GM19467 (cell line): ENCODE data around the gene DNASE2B.
"Not testable (repeated sequence)": the region's sequence is repeated elsewhere in the genome, so short reads cannot be mapped to it uniquely, and the experiment has no call there.

ENCODE experiments used
- ATAC-seq: cut with Tn5 transposase; IDR thresholded peaks from one replicate; pipeline ENCODE4 v1.9.1; 2021; ENCODE audit warnings: mild to moderate bottlenecking, moderate library complexity; ENCODE audit not compliant: unreplicated experiment

Gene DNASE2B

DNA sequence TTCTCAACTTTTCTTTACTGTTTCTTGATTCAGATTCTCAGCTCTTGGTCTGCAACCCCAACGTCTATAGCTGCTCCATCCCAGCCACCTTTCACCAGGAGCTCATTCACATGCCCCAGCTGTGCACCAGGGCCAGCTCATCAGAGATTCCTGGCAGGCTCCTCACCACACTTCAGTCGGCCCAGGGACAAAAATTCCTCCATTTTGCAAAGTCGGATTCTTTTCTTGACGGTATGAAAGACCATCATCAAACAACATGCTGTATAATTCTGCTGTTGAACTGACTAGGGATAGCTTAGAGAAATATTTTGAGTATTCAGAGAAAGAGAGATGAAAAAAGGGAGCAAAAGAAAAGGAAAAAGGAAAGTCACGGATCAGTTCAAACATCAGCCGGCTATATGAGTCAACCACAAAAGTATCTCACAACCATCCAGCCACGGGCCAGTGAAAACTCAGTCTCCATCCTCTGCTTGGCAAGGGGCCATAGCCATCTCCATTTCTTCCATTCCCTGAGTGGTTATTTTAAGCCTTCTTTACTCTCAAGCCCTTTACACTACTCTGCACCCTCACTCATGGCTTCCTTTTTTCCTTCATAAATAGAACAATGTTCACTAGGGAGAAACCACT lies 14.1 kb downstream of the DNASE2B start:
- no peak for ATAC-seq

DNA sequence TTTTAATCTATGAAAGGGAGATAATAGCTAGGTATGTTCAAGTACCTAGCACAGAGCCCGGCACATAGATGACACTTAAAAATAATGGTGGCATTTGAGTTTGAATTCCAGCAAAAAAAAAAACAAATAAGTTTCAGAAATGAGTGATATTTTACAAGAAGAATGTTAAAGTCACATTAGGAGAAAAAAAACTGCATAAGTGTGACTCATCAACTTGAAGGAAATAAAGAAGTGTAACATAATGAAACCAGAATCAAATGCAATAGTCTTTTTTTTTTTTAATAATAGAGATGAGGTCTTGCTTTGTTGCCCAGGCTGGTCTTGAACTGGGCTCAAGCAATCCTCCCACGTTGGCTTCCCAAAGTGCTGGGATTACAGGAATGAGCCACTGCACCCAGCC lies 17.1 kb downstream of the DNASE2B start:
- ATAC-seq = no peak

DNA sequence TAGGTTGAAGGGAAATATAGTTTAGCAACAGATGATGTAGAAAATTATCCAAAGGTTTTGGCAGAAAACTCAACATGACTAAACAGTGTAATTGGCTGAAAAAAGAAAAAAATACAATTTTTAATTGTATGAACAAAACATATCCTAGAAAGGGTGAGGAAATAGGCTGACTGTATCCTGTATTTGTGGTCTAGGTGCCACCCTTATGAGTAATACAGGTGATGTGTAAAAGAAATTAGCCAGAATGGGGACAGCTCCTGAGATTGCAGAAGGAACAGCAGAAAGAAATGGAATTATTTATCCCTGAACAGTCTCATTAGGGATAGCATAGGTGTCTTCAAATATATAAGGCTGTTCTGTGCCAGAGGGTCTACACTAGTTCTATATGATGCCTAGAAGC lies 24.6 kb downstream of the DNASE2B start:
- ATAC-seq = no peak

GRCh38 chr1:84424513-84425149 lies 26.3 kb downstream of the DNASE2B start:
- no peak for ATAC-seq

DNA sequence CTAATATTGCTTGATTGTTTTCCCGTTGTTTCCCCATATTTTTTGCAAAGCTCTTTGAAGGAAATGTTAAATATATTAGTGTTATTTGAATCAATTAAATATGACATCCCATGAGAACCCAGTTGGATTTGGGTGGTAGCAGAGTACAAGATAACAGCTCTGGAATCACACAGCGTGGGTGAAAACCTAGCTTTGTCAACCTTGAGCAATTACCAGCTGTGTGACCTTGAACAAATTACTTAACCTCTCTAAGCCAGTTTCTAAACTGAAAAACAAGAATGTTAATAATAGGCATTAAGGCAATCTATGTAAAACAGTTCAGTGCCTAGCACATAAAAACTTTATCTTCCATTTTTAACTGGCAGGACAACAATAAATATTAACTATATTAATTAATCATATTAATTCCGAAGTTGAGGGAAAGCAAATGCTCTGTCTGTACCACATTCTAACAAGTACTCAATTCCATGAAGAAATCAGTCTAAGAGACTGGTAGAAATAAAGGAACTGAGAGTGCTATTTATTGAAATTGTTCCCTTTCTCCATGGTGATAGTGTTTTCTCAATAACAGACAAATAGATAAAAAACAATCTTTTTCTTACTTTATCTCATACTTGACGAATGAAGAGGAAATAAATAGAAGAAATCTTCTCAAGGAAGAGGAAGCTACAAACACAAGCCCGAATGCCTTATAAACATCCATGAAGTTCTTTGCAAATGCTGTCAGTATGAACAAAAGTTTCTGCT lies 27.0 kb downstream of the DNASE2B start:
- ATAC-seq = no peak

GRCh38 chr1:84426376-84426775 lies 28.1 kb downstream of the DNASE2B start:
- ATAC-seq = no peak

DNA sequence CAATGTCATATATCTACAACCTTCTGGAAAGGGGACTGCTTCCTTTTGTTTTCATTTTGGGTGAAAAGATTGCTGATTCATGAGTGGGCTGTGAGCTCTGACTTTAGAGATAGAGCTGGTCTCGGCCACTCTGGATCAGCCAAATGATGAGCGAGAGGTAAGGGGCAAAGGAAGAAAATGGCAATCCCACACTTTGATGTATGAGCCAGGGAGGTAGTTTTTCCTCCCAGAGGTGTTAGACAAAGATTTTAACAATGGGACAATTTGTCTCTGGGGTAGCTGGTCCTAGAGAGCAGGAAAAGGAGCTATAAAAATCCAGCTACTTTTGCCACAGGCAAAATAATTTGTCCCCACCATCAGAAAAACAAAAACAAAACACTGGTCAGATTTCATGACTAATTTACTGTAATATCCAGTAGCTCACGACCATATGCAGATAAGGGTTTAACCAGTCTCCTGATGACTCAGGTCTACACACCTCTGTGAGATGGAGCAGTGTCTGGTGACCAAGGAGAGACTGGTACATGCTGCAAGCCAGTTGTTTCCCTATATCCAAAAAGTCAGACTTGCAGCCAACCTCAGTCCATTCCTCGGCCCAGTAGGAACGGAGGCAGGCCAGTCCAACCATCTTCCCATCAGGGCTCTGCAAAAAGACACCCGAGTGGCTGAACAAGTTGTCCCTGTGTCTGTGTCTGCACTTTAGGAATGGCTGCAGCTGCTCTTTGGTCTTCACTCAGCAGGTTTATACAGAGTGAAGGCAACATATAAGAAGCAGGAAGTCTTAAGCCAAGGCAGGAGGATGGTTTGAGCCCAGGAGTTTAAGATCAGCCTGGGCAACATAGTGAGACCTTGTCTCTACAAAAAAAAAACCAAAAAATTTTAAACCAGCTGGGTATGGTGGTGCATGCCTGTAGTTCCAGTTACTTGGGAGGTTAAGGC lies 29.2 kb downstream of the DNASE2B start:
- ATAC-seq = no peak

DNA sequence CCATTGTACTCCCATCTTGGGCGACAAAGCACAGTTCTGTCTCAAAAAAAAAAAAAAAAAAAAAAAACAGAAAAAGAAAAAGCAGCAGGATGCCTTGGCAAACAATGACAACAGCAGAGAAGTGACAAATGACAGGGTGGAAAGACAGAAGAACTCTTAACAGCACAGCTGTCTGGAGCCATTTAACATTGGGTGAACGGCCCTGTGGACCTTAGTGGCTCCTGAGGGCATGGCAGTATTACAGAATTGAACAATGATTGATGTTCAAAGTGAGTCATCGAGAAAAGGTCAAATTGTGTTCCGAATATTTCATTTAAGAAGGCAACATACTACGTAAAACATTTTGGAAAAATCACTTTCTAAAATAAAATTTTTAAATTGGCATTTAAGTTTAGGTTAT lies 30.0 kb downstream of the DNASE2B start:
- no peak for ATAC-seq

DNA sequence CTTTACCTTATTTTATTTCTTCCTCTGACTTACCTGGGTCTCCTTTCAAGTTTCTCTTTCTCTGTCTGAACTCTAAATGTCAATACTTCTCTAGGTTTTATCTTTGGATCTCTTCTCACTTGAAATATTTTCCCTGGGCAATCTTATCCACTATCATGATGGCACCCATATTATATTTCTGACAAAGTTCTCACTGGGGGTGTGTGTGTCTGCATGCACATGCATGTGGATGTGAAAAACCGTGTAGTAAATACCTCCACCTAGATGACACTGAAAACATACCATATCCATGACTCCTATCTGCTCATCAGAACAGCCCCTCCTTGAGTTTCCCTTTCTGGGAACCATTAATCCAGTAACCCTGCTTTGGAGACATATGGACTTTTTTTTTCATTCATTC lies 30.9 kb downstream of the DNASE2B start:
- ATAC-seq = no peak

DNA sequence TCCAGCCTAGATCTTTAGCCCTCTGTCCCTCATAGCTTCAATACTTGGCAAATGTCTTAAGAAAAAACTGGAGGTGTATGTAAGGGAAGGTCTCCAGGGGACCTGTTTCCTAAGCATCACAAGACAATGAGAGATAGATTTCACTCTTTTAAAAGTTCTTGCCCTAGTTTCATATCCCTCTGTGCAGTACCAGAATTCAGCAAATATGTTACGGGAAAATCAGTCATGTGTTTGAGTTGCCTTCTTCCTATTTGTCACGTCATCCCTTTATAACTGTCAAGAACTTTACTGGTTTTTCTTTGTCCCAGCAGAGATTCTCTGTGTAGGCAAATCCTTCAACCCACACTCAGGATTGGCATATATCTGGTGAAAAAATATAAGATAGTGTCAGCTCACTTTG lies 32.3 kb downstream of the DNASE2B start:
- ATAC-seq = no peak

GRCh38 chr1:84433258-84434080 lies 35.2 kb downstream of the DNASE2B start:
- ATAC-seq = no peak

DNA sequence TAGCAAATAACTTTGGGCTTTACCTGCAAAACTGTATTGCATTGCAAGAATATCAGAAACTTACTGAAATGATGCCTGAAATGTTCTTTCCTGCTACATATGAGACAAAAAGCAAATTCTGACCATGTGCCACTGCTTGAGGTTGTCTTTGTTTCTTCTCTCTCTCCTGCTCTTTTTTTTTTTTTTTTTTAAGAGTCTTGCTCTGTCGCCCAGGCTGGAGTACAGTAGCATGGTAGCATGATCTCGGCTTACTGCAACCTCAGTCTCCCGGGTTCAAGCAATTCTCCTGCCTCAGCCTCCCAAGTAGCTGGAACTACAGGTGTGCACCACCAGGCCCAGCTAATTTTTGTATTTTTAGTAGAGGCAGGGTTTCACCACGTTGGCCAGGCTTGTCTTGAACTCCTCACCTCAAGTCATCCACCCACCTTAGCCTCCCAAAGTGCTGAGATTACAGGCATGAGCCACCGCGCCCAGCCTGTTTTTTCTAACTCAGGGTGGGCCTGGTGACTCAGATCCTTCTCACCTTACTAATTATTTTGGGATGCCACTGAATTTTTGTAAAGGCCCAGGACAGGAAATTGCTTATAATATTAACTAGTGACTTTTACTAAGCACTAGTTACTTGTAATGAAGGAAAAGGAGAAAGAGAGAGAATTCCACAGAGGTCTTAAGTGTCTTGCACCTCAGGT lies 35.9 kb downstream of the DNASE2B start:
- no peak for ATAC-seq

- ATAC-seq = no peak
Measured at GRCh38 chr1:84434801-84435549, 36.7 kb downstream of the DNASE2B start.

- ATAC-seq = no peak
Measured at GRCh38 chr1:84436876-84437655, 38.8 kb downstream of the DNASE2B start.

DNA sequence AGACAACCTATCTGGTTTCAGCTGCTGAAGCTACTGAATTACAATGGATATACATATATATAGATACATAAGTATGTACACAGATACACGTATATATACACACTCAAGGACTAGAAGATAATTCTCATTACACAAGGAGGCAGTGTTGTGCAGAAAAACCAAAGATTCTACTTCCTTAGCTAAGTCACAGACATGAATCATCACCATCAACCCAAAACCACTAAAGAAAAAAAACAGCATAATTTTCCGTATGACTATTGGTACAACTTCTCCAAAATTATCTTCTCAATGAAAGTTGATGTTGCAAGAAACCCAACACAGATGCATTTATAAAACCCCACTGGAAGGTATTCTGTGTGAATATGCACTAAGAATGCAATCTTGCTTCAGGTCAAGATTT lies 44.0 kb downstream of the DNASE2B start:
- ATAC-seq = peak; percentile 94

GRCh38 chr1:84442747-84443646 lies 44.7 kb downstream of the DNASE2B start:
- not testable (repeated sequence) for ATAC-seq

DNA sequence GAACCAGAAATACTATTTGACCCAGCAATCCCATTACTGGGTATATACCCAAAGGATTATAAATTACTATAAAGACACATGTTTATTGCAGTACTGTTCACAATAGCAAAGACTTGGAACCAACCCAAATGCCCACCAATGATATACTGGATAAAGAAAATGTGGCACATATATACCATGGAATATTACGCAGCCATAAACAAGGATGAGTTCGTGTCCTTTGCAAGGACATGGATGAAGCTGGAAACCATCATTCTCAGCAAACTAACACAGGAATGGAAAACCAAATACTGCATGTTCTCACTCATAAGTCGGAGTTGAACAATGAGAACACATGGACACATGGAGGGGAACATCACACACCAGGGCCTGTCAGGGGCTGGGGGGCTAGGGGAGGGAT lies 50.4 kb downstream of the DNASE2B start:
- not testable (repeated sequence) for ATAC-seq
